Endometrium (tissue), 2 donors: Measurements from ENCODE around the gene PLAAT3.
"Not testable (repeated sequence)": the region's sequence is repeated elsewhere in the genome, so short reads cannot be mapped to it uniquely, and the experiment has no call there.

ENCODE experiments used
- FAIRE-seq: peaks from 2 replicates; lab custom pipeline; 2012; peaks lifted over from hg19 to GRCh38; lab: Jason Lieb, UNC
- donor health status: control.
- donor health status: control.

PLAAT3 gene

DNA sequence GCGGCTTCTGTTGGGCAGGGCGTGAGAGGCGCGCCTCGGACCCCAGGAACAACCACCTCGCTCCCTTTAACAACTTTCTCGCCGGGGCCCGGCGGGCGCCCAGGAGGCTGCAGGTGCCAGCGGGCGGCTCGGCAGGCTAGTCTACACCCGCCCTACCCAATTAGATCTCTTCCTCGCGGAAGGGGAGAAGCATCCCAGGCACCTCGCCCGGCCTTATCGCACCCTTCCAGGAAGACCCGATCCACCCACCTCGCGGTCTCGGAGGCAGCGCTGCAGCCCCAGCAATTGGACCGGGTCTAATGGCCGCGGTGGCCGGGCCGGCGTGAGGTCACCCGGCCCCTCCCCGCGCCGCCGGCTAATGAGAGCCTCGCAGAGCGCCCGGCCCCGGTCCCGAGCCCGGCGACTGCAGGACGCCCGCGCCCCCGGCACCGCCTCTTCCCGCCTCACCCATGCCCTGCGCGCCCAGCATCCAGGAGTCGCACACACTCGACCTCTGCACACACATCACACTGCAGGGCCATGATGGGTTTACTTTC, at the start of gene PLAAT3:
PLAAT3 (minus strand) TSS at position 298 of the 536 bp plus-strand sequence. CDS start 419 bp downstream, outside the sequence.
- no peak for FAIRE-seq

DNA sequence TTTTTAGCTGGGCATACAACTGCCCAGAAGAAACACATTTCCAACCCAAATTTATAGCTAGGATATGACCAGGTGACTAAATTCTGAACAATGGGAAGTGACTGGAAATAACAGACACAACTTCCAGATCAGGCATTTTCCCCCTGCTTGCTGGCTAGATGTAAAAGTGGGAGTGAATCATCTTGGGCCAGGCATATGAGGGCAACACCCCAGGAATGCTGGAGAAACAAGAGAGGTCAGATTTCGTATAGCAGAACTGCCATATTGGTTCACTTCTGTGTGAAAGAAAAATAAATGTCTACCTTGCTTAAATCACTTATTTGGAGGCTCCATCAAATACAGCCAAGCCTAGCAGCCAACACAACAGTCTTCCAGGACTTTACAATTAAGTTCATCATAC, 49.6 kb upstream of the PLAAT3 start:
- no peak for FAIRE-seq

DNA sequence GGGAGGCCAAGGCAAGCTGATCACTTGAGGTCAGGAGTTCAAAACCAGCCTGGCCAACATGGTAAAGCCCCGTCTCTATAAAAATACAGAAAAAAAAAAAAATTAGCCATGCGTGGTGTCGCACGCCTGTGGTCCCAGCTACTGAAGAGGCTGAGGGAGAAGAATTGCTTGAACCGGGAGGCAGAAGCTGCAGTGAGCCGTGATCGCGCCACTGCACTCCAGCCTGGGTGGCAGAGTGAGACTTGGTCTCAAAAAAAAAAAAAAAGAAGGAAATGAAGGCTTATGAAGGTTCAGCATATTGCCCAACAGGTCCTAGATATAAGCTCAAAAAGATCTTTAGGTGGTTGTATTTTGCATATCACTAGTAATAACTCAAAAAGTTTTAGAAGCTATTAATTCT, 46.7 kb upstream of the PLAAT3 start:
- no peak for FAIRE-seq

DNA sequence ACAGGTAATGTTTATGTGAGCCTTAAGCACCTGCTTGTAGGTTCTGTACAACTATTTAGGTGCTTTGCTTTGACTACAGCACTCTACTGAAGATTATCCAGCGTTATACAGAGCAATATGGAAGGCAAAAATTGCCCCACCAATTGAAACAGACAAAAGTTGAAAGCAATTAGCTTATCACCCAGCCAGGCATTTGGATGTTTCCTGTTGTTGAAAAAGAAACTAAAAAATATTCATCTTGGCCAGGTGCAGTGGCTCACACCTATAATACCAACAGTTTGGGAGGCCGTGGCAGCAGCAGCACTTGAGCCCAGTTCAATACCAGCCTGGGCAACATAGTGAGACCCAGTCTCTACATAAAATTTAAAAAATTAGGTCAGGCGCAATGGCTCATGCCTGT, 38.4 kb upstream of the PLAAT3 start:
- FAIRE-seq, result no peak

DNA sequence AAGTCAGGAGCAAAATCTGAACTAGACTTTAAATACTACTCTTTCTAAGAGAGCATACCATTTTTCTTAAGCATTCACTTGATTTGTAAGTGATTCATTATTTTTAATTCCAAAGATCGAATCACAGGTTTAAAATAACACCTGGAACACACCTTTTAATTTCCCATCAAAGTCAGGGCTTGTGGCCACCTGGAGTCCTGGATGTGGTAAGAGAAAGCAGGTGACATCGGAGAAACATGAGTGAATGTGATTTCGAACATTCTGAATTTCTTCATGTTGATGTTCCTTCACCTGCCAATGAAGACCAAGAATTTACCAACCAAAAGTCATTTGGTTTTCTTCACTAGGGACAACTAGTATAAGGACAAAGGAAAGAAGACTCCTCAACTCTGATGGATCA, 29.0 kb upstream of the PLAAT3 start:
- FAIRE-seq, result no peak

DNA sequence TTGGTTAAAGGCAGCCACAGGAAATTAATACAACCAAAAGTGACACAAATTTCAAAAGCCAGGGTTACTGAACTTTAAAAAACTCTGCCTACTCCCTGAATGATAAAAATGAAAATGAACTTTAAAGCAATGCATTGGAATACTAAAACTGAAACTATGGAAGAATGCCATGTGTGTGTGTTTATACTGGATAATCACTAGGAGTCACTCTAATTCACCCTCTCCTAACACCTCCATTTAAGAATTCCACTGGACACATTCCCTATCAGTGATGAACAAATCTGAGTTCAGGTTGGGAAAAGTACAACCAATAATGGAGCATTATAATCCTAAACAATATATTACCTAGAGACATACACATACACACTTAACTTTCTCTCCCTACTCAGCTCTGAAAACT, 27.5 kb upstream of the PLAAT3 start:
- FAIRE-seq, result no peak

DNA sequence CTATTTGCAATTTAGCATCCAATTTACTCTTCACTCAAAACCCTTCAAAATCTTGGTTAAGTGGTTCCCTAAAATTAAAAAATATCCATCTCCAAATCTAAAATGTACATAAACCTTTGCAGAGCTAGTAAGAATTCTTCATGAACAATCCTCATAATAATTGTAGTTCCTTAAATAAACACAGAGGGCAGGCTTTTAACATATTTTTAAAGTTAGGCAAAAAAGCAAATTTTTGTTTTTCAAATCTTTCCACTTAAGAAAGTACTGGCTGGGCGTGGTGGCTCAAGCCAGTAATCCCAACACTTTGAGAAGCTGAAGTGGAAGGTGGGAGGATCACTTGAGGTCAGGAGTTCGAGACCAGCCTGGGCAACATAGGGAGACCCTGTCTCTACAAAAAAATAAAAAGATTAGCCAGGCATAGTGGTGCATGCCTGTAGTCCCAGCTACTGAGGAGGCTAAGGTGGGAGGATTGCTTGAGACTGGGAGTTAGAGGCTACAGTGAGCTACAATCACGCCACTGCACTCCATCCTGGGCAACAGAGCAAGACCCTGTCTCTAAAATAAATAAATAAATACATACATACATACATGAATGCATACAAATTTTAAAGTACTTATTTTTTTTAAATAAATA, 25.1 kb upstream of the PLAAT3 start:
- peak; percentile 82 for FAIRE-seq

DNA sequence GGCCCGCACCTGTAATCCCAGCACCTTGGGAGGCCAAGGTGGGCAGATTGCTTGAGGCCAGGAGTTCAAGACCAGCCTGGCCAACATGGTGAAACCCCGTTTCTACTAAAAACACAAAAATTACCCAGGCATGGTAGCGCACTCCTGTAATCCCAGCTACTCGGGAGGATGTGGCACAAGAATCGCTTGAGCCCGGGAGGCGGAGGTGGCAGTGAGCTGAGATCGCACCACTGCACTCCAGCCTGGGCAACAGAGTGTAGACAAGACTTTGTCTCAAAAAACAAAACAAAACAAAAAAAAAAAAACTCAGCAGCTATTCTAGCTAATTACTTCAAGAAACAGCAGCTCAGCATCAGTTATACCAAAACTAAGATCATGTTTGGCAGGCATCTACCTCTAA, 24.2 kb upstream of the PLAAT3 start:
- not testable (repeated sequence) for FAIRE-seq

DNA sequence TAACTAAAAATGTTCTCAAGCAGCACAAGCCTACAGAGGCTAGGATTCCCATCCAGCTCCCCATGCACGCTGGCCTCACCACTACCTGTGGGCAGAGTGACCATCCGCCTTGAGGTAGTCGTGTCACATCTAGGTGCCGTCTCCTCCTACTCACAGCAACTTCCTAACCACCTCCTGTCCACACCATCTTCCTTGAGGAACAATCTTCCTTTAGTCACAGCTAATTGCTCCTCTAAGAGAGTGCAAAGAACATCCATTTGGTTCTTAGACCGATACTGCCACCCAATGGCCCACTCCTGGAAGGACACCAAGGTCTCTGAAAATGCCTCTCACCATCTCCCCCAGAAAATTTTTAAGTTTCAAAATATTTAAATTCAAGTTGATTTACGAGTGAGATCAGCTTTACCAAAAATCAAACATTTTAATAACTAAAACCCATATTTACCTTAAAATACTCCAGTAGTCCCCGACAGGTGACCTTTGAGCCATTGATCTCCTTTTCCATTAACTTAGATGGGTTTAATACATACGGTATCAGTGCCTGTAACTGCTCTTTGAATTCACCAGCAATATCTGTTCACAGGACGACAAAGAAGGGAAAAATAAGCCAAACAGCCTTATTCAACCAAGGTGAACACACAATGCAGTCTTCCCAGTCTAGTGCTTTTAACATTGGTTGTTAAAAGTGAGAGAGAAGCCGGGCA, 21.7 kb upstream of the PLAAT3 start:
- FAIRE-seq, result no peak

DNA sequence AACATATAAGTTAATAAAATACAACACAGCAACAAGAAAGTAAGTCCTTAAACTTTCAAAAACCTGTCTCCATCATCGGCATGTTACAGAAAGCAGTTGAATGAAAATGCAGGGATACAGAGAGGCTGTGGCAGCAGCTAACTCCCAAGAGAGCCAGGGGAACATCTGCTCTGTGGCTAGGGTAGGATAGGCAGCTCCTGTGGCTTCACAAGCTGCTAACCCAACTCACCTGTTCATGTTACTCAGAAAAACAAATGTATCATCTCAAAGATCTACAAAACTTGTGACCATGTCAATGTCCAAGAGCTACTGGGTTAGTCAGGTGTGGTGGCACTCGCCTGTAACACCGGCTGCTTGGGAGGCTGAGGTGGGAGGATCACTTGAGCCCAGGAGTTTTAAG, 15.2 kb upstream of the PLAAT3 start:
- no peak for FAIRE-seq

DNA sequence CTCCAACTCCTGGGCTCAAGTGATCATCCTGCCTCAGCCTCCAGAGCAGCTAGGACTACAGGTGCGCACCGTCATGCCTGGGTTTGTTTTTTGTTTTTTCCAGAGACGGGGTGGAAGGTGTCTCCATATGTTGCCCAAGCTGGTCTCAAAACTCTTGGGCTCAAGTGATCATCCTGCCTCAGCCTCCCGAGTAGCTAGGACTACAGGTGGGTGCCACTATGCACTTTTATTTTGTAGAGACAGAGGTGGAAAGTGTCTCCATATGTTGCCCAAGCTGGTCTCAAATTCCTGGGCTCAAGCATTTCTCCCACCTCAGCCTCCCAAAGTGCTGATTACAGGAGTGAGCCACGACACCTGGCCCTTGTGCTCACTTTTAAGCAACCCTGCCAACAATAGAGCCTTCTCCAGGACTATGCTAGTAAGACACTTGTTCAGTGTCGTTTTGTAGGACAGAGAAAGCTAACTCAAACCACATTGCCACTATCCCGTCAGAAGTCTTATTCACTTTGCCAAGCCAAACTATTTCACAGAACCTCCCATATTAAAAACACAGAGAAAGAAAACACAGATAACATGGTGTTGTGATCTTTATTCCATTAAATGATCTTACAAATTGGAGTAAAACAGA, 9.4 kb upstream of the PLAAT3 start:
- no peak for FAIRE-seq

DNA sequence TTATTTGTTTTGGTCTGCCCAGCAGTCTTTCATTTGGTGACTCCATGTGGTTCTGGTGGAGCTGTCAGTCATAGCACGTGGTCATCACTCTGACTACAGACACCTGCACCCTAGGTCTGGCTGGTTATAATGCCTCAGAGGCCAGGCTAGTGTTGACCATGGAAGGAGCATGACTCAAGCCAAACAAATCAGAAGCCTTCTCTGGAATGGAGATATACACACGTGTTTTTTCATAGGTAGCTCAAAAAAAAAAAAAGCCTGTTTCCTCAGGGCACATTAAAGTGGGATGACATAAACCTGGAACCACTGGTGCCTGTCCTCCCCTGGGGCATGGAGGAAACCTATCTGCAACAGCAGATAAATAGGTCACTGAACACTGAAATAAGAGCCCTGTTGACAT, 8.1 kb upstream of the PLAAT3 start:
- FAIRE-seq, result no peak

DNA sequence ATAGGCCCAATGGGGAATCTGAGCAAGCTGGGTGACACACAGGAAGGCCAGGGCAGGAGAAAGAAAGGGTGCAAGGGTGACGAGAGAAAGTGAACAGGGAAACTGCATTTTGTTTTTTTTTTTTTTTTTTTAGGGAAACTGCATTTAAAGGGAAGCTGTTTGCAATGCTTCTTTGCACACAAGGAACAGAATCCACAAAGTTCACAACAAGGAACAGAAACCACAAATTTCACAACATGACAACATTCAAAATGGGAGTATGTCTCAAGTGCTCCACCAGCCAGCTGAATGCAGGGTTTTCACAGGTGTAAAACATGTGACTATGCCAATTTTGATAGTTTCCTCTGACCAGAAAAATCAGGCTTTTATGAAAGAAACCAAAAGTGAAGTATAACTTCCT, 6.8 kb upstream of the PLAAT3 start:
- no peak for FAIRE-seq

DNA sequence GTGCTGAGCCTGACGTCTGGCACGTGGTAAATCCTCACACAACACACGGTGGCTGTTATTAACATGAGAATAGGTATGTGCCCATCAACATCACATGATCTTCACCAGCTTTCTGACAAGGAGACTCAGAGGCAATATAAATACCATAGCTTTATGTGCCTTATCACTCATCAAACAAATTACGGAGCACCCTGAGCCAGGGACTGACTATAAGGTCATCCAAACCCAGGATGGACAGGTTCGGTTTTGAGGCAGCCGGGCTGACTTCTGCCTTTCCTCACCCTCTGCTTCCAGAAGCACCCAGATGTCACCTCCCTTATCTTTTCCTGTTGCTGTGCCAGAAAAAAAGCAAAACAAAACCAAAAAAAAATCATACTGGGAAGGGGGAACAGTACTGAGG, 5.7 kb upstream of the PLAAT3 start:
- FAIRE-seq, result no peak

DNA sequence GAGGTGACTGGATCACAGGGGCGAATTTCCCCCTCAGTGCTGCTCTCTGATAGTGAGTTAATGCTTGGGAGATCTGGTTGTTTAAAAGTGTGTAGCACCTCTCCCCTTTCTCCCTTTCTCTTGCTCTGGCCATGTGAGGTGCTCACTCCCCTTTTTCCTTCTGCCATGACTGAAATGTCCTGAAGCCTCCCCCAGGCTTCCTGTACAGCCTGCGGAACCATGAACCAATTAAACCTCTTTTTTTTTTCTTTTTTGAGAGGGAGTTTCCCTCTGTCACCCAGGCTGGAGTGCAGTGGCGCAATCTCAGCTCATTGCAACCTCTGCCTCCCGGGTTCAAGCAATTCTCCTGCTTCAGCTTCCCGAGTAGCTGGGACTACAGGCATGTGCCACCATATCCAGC, 3.5 kb upstream of the PLAAT3 start:
- FAIRE-seq, result not testable (repeated sequence)

DNA sequence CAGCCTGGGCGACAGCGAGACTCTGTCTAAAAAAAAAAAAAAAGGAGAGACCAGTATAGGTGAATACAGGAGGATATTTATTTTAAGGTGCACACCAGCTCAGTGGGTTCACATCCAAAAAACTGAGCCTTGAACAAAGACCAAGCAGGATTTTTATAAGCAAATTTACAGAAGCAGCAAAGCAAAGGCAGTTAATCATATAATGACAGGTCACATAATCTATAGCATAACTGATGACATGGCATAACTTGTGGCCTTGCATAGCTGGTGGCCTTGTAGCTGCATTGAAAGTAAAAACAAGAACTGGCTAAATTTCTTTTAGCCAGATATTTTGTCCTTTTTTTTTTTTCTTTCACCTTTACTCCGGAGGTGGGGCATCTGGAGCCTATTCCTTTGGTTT, 2.7 kb upstream of the PLAAT3 start:
- FAIRE-seq, result no peak

DNA sequence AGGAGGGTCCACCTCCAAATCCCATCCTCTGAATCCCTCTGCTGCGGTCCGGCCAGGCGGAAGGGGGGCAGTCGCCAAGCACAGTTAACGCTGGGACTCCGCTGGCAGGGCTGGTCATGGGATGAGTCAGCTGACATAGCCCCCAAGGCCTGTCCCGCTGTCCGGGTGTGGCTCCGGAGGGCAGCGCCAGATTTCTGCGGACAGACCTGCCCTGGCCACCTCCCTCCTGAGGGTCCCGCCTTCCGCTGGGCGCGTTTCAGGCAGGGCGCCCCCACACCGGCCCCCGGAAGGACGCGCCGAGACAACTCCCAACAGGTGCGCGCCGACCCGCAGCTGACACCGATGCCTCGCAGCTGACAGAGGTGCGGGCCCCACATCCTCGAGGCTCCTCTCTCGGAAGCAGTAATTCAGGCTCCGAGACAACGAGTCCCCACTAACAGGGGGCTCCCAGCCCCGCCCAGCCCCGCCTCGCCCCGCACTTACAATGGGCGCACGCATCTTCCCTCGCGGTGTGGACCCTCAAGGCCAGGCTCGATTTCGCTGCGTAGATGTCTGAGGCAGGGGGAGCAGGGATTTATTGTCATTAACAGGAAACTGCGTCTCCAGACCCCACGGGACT, 607 bp downstream of the PLAAT3 start:
- no peak for FAIRE-seq

DNA sequence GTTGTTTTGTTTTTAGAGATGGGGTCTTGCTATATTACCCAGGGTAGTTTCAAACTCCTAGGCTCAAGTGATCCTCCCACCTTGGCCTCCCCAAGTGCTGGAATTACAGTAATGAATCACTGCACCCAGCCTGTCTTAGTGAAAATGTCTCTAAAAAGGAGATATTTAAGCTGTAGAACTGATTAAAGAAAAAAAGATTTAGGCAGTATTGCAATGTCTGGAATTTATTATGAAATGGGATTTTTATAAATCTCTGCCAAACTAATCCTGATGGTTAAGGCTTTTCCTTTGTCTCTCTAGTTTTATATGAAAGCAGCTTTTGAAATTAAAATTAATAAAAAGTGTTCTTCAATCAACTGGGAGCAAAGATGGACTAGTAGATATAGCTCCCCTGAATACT, 2.1 kb downstream of the PLAAT3 start:
- FAIRE-seq, result no peak

DNA sequence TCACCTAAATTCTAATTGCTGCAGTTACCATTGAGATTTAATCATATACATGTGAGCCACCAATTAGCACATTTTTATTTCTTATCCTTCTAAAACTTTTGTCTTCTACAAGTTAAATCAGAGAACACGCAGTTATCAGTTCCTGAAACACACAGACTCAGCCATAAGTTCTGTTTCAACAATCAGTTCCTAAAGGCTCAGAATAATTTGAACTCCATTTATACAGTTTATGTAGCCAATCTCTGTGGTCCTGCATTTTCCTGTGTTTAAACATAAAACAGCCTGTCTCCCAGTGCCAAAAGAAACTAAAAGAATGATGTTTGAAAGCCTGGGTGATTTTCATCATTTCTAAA, 2.9 kb downstream of the PLAAT3 start:
- FAIRE-seq, result no peak

DNA sequence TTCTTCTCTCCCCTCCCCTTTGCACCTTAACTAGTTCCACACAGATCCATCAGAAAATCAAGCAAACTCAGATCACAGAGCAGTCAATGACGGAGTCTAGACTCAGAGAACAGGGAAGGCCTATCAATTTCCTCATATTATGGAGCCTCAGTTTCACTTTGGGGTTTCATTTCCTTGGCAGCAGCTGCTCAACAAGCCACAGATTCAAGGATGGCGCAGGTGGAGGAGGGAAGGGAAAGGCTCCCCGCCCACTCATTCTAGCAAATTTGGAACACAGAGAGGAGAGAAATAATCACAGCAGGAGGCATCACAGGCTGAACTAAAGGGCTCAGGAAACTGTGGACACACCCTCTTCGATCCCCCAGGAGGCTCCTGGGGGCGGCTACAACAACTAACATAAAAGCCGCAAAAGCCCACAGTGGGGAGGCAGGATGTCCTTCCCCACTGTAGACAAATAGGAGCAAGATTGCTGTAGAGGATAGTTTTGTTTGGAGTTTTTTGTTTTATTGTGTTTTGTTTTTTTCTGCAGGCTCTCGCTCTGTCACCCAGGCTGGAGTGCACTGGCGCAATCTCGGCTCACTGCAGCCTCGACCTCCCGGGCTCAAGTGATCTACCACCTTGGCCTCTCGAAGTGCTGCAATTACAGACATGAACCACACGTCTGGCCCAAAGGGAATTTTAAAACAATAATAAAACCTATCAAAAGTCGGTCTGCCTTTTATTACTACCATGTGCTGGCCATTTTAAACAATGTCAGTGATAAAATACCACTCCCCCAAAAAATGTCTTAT, 3.4 kb downstream of the PLAAT3 start:
- peak; percentile 93 for FAIRE-seq

DNA sequence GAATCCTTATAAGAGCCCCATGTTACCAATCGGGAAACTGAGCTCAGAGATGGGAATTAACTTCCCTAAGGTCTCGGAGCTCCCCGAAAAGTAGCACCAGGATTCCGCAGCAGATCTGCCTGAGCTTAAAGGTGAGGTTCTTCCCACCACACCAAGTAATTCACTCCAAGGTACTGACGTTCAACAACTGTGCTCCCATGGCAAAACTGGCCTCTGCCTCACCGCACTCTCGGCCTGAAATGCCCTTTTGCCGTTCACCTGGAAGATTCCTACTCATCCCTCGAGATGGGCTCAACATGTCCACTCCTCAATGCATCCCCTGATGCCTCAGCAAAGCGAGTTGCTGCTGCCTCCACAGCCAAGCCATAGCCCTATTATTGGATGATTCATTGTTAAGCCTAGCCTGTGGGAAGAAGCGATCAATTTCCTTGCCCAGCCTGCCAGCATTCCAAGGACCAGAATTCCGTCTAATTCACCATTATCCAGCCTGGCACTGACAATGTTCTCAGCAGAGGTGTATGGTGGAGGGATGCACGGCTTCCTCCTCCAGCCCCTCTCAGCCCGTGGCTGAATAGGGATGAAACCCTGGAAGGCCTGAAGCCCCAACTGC, 4.2 kb downstream of the PLAAT3 start:
- no peak for FAIRE-seq

DNA sequence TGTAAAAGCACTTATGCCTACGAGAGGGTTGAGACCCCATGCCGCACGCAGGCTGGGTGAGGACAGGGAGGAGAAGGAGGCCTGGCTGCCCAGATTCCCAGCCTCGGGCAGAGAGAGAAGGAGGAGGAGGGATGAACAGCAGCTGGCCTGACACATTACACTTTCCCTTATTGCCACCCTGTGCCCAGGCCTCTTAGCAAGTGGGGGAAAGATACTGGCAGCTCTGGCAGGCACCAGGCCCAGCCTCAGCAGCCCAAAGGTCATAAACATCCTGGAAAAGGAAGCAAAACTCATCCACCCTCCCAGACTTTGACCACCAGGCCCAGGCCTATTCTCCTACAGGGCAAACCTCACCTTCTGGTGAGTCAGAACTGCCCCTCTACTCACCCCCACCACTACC, 4.7 kb downstream of the PLAAT3 start:
- no peak for FAIRE-seq
